K562 (cell line): ENCODE results near the gene FCHSD1. TPM values are rescaled to one million over a fixed set of nuclear protein-coding genes. Genes with fewer than 3 reads are reported as not detected.

Source experiments
- CBX2 ChIP-seq: fragments of 200-600 bp; sonication (generic); IDR thresholded peaks from one replicate; pipeline ENCODE4 v1.6.1; 2012; ENCODE audit warnings: mild to moderate bottlenecking, low read length, inconsistent platforms; ENCODE audit not compliant: insufficient read depth, poor library complexity, severe bottlenecking
- CHD1 ChIP-seq: fragments of 200-600 bp; sonication (generic); IDR thresholded peaks from one replicate; pipeline ENCODE4 v1.6.1; 2012; ENCODE audit warnings: mild to moderate bottlenecking, moderate library complexity, low read length, inconsistent platforms
- E2F3 ChIP-seq: fragments of 250-450 bp; sonication (Bioruptor Pico); IDR thresholded peaks from 2 replicates; pipeline ENCODE4 v1.4.0; 2020; ENCODE audit warnings: mild to moderate bottlenecking
- ELF2 ChIP-seq: fragments of 250-450 bp; sonication (Bioruptor Pico); IDR thresholded peaks from 2 replicates; pipeline ENCODE4 v1.5.0; 2021; ENCODE audit warnings: mild to moderate bottlenecking
- GTF2E2 ChIP-seq: fragments of 200-800 bp; sonication (Bioruptor generic); IDR thresholded peaks from 2 replicates; pipeline ENCODE4 v1.6.1; 2016; ENCODE audit warnings: missing genetic modification characterization, missing compliant biosample characterization
- KDM1A ChIP-seq, 2 experiments: fragments of 450-650 bp; IDR thresholded peaks; 2 replicates each; pipeline ENCODE4 v1.6.1; 2016; ENCODE audit warnings: mild to moderate bottlenecking in 2 of 2
- LEF1 ChIP-seq: fragments of 450-650 bp; IDR thresholded peaks from 2 replicates; pipeline ENCODE4 v1.6.1; 2016; ENCODE audit warnings: mild to moderate bottlenecking
- MYBL2 ChIP-seq, 2 experiments: fragments of 450-650 bp in 1 of 2; sonication (generic) in 1 of 2; formaldehyde crosslinking in 1 of 2; IDR thresholded peaks; 2 replicates each; pipeline versions ENCODE4 v1.6.1 to v1.8.1; 2017 to 2022; ENCODE audit warnings: borderline replicate concordance in 1 of 2, inconsistent platforms in 1 of 2, low read depth in 1 of 2, mild to moderate bottlenecking in 1 of 2, missing genetic modification reagents in 1 of 2, moderate library complexity in 1 of 2
- POLR3A ChIP-seq: IDR thresholded peaks from 2 replicates; pipeline ENCODE4 v1.6.1; 2011; ENCODE audit warnings: borderline replicate concordance, mild to moderate bottlenecking, moderate library complexity; ENCODE audit not compliant: insufficient read length, insufficient read depth; ENCODE audit errors: extremely low read depth
- RAD21 ChIP-seq, 2 experiments: fragments of 250-450 bp in 1 of 2; fragments of 450-650 bp in 1 of 2; sonication (Bioruptor Pico) in 1 of 2; formaldehyde crosslinking in 1 of 2; IDR thresholded peaks in 1 of 2; conservative IDR thresholded peaks in 1 of 2; 2 replicates each; pipeline versions ENCODE4 v1.4.0 to v1.8.0; 2020 to 2022; ENCODE audit warnings: mild to moderate bottlenecking in 2 of 2, moderate library complexity in 1 of 2
- SMARCC2 ChIP-seq: fragments of 450-650 bp; IDR thresholded peaks from 2 replicates; pipeline ENCODE4 v1.6.1; 2017; ENCODE audit warnings: antibody characterized with exemption, moderate library complexity, mild to moderate bottlenecking, low read depth
- SRSF3 ChIP-seq: fragments of 200-400 bp; formaldehyde crosslinking; IDR thresholded peaks from 2 replicates; pipeline ENCODE4 v1.6.1; 2016; ENCODE audit warnings: mild to moderate bottlenecking, low read length, moderate library complexity; ENCODE audit not compliant: insufficient read depth
- TCF7L2 ChIP-seq: fragments of 150-350 bp; IDR thresholded peaks from 2 replicates; pipeline ENCODE4 v1.6.1; 2016; ENCODE audit warnings: low read depth, mild to moderate bottlenecking, low read length, moderate library complexity
- XRCC3 ChIP-seq: fragments of 450-650 bp; IDR thresholded peaks from 2 replicates; pipeline ENCODE4 v1.6.1; 2017; ENCODE audit warnings: mild to moderate bottlenecking, moderate library complexity
- ZKSCAN1 ChIP-seq: fragments of 150-350 bp; IDR thresholded peaks from 2 replicates; pipeline ENCODE4 v1.6.1; 2016; ENCODE audit warnings: low read depth, low read length
- ZNF3 ChIP-seq: fragments of 250-450 bp; sonication (Bioruptor Pico); IDR thresholded peaks from 2 replicates; pipeline ENCODE4 v1.5.0; 2021; ENCODE audit warnings: mild to moderate bottlenecking, moderate library complexity
- ZNF717 ChIP-seq: fragments of 250-450 bp; sonication (Bioruptor Pico); IDR thresholded peaks from 2 replicates; pipeline ENCODE4 v1.5.0; 2021
- ZNF75A ChIP-seq: fragments of 450-650 bp; formaldehyde crosslinking; IDR thresholded peaks from 2 replicates; pipeline ENCODE4 v1.4.0; 2020; ENCODE audit warnings: mild to moderate bottlenecking
- polyA plus RNA-seq, 8 experiments: library from polyadenylated mRNA; depleted of rRNA in 4 of 8; stranded (reverse) in 5 of 8; unstranded in 3 of 8; fragments of >200 nt; fragmentation: Nextera tagmentation in 2 of 8; fragmentation: Illumina TruSeq in 1 of 8; extraction: Ambion mirVana in 2 of 8; extraction: Trizol in 1 of 8; gene quantifications; 2 replicates each; pipeline versions ENCODE4 v1.2.1 to v1.2.3, GENCODE V29; 2011 to 2014; ENCODE audit warnings: inconsistent platforms in 1 of 8, missing spikeins in 1 of 8
- total RNA-seq, 7 experiments: library from RNA; depleted of rRNA in 6 of 7; stranded (reverse); fragments of >200 nt in 6 of 7; fragmentation: Illumina TruSeq in 2 of 7; extraction: Trizol in 2 of 7; gene quantifications; 2 replicates each; pipeline versions ENCODE4 v1.2.1 to v1.2.3, GENCODE V29; 2011 to 2021; ENCODE audit warnings: low replicate concordance in 1 of 7
- TF ChIP-seq, protein P1 (sequence below): fragments of 250-450 bp; sonication (Bioruptor Pico); IDR thresholded peaks from 2 replicates; pipeline ENCODE4 v1.4.0; 2020
- TF ChIP-seq, protein P2 (sequence below): sonication (generic); formaldehyde crosslinking; IDR thresholded peaks from 2 replicates; pipeline ENCODE4 v1.8.0; 2022; ENCODE audit warnings: missing genetic modification reagents, mild to moderate bottlenecking, borderline replicate concordance

FCHSD1 gene
- total and polyA plus RNA-seq, 9 of the 15 experiments (the other 6 are each of a cell fraction or from before 2014, with no cell fraction given): 0.35 to 37.5 (median 13.6) TPM

DNA sequence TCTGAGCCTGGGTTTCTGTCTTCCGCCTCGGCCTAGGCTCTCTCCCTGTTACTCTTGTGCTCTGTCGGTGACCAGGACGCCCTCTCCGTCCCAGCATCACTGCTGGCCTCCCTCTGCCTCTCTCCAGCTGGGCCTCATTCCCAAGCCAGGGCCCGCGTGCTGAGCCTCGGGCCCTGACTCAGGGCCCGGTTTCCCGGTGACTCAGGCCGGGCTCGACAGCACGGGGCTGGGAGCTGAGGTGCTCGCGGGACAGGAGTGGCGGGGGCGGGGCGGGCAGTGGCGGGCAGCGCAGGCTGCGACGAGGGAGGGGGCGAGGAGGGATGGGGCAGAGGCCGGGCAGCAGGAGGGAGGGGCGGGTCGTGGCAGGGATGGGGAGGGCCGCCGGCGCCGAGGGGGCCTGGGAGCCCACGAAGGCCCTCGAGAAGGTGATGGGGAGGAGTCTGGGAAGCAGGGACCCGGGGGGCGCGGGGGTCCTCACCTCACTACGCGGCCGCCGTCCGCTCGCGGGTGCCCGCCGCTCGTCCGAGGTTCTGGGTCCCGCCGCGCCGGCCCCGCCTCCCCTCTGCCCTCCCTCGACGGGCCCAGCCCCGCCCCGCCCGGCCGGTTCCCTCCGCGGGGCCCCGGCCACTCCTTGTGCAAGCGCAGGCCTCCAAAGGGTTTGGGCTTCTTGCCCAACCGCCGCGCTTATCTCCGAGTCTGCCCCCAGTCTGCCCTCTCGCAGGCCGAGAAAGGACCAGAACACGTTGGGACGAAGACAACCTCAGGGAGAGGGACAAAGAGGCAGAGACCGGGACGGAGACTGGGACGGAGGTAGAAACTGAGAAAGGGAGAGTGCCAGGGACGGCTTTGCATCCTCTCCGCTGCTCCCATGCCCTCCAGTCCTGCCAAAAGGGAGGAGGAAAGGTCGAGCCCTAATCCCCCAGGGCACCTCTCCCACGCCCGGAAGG lies 30.8 kb upstream of the FCHSD1 start, which contains the start of gene ARAP3 (continued):
- no peak for TF ChIP-seq MYBL2 (IDR thresholded peaks at IDR 0.05; ENCODE audit: low read depth)
- TF ChIP-seq MYBL2 (CRISPR knock-in tag; IDR thresholded peaks at IDR 0.05; ENCODE audit: borderline replicate concordance): no peak
- no peak for TF ChIP-seq ZNF717 (CRISPR knock-in tag)
- TF ChIP-seq ELF2: no peak
- TF ChIP-seq POLR3A: no peak
- peak; percentile 62; the same call in 1 of the 2 replicates for TF ChIP-seq E2F3 (CRISPR knock-in tag)
- TF ChIP-seq TCF7L2: no peak
- TF ChIP-seq, protein P1, sequence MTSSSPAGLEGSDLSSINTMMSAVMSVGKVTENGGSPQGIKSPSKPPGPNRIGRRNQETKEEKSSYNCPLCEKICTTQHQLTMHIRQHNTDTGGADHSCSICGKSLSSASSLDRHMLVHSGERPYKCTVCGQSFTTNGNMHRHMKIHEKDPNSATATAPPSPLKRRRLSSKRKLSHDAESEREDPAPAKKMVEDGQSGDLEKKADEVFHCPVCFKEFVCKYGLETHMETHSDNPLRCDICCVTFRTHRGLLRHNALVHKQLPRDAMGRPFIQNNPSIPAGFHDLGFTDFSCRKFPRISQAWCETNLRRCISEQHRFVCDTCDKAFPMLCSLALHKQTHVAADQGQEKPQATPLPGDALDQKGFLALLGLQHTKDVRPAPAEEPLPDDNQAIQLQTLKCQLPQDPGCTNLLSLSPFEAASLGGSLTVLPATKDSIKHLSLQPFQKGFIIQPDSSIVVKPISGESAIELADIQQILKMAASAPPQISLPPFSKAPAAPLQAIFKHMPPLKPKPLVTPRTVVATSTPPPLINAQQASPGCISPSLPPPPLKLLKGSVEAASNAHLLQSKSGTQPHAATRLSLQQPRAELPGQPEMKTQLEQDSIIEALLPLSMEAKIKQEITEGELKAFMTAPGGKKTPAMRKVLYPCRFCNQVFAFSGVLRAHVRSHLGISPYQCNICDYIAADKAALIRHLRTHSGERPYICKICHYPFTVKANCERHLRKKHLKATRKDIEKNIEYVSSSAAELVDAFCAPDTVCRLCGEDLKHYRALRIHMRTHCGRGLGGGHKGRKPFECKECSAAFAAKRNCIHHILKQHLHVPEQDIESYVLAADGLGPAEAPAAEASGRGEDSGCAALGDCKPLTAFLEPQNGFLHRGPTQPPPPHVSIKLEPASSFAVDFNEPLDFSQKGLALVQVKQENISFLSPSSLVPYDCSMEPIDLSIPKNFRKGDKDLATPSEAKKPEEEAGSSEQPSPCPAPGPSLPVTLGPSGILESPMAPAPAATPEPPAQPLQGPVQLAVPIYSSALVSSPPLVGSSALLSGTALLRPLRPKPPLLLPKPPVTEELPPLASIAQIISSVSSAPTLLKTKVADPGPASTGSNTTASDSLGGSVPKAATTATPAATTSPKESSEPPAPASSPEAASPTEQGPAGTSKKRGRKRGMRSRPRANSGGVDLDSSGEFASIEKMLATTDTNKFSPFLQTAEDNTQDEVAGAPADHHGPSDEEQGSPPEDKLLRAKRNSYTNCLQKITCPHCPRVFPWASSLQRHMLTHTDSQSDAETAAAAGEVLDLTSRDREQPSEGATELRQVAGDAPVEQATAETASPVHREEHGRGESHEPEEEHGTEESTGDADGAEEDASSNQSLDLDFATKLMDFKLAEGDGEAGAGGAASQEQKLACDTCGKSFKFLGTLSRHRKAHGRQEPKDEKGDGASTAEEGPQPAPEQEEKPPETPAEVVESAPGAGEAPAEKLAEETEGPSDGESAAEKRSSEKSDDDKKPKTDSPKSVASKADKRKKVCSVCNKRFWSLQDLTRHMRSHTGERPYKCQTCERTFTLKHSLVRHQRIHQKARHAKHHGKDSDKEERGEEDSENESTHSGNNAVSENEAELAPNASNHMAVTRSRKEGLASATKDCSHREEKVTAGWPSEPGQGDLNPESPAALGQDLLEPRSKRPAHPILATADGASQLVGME: peak; percentile 55; the same call in 1 of the 2 replicates
- TF ChIP-seq GTF2E2 (tag): peak; percentile 62; the same call in 1 of the 2 replicates
- no peak for TF ChIP-seq CBX2
- TF ChIP-seq ZNF75A (CRISPR knock-in tag): no peak
- TF ChIP-seq KDM1A (IDR thresholded peaks at IDR 0.05): no peak
- TF ChIP-seq XRCC3: no peak
- no peak for TF ChIP-seq CHD1
- TF ChIP-seq SRSF3: no peak
- TF ChIP-seq ZNF3: no peak
- TF ChIP-seq ZKSCAN1: no peak
- 0 out of 2 replicates have a peak, but pooled peaks have one; percentile 48 for TF ChIP-seq LEF1
- TF ChIP-seq RAD21 (CRISPR knock-in tag; conservative IDR thresholded peaks at IDR 0.05 in 1 of 2, IDR thresholded peaks at IDR 0.05 in 1 of 2): peak in 1 of 2 experiments; percentile 11; a peak in 1 of 4 replicates
- TF ChIP-seq, protein P2, sequence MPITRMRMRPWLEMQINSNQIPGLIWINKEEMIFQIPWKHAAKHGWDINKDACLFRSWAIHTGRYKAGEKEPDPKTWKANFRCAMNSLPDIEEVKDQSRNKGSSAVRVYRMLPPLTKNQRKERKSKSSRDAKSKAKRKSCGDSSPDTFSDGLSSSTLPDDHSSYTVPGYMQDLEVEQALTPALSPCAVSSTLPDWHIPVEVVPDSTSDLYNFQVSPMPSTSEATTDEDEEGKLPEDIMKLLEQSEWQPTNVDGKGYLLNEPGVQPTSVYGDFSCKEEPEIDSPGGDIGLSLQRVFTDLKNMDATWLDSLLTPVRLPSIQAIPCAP (CRISPR knock-in tag): no peak
- no peak for TF ChIP-seq SMARCC2
